Stimulated activated CD8-positive, alpha-beta memory T cell treated with anti-CD3 and anti-CD28 coated beads, Interleukin-2, amount 100 ng/mL, for 48 hours (primary cell): ENCODE measurements around the gene OLA1.

Experiments used
- DNase-seq, 2 donors: peaks; one replicate each; pipeline ENCODE4 v3.0.0-alpha.2; 2020; ENCODE audit warnings: low read depth in 2 of 2

OLA1 gene

GRCh38 chr2:174224665-174225288 lies 23.6 kb downstream of the OLA1 start:
- DNase-seq: no peak

DNA sequence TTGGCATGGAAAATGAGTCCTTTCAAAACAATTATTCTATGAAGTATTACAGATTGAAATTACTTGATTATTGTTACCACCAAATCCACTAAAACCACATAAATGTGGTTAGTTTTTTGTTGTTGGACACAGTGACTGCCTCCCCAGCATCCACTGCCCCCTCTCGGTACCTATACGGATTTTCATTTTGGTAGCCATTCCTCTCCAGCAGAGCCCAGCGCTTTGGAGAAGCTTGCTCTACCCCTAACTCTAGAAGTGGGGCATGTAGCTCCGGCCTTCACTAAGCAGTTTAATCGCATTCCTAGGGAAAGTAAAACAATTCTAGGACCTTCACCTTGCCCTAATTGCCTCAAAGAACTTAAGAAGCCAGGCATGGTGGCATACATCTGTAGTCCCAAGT lies 24.2 kb downstream of the OLA1 start:
- DNase-seq: no peak

- no peak for DNase-seq
Observed at GRCh38 chr2:174223388-174223787, 24.9 kb downstream of the OLA1 start.

- DNase-seq: no peak
Observed at GRCh38 chr2:174222154-174222553, 26.2 kb downstream of the OLA1 start.

GRCh38 chr2:174219321-174219720 lies 29.0 kb downstream of the OLA1 start:
- DNase-seq: no peak

DNA sequence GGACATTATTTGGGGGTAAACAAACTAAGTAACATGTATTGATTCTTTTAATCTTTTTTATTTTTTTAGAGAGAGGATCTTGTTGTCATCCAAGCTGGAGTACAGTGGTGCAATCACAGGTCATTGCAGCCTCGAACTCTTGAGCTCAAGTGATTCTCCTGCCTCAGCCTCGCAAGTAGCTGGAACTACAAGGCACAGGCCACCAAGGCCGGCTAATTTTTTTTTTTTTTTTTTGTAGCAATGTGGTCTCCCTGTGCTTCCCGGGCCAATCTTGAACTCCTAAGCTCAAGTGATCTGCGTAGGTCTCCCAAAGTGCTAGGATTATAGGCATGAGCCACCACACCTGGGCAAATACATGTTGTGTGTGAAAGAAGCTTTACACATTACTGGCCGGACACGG lies 29.6 kb downstream of the OLA1 start:
- no peak for DNase-seq

DNA sequence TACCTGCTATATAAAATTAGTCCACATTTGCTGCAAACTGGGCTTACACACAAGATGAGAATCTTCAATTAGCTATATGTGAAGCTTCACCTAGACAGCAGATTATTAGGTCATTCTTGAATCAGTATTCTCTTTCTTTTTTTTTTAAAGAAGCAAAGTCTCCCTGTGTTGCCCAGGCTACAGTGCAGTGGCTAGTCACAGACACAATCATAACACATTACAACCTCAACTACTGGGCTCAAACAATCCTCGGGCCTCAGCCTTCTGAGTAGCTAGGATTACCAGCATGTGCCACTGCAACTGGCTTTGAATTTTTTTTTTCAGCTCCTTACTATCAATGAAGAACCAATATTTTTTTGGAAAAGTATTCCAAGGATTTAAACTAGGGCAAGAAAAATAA lies 30.5 kb downstream of the OLA1 start:
- no peak for DNase-seq

GRCh38 chr2:174211954-174212353 lies 36.4 kb downstream of the OLA1 start:
- no peak for DNase-seq

DNA sequence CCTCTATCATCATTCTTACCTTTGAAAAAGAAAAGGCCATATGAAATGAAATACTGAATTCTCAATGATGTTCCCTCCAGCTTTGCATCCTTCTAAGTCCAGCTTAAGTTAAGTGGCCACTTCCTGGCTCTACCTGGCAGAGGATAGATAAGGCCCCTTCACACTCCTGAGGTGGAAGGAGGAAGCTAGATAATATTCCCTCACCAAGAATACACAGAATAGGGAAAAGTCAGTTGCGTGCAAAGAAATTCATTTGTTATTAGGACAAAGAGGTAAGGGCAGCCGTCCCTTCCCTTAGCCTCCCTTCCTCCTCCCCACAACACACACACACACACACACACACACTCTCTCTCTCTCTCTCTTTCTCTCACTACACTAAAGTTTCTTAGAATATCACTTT lies 37.5 kb downstream of the OLA1 start:
- DNase-seq: no peak

- DNase-seq: no peak
Observed at GRCh38 chr2:174209325-174209724, 39.0 kb downstream of the OLA1 start.

- DNase-seq: no peak
Observed at GRCh38 chr2:174208026-174208425, 40.3 kb downstream of the OLA1 start.

GRCh38 chr2:174205562-174205961 lies 42.8 kb downstream of the OLA1 start:
- no peak for DNase-seq

DNA sequence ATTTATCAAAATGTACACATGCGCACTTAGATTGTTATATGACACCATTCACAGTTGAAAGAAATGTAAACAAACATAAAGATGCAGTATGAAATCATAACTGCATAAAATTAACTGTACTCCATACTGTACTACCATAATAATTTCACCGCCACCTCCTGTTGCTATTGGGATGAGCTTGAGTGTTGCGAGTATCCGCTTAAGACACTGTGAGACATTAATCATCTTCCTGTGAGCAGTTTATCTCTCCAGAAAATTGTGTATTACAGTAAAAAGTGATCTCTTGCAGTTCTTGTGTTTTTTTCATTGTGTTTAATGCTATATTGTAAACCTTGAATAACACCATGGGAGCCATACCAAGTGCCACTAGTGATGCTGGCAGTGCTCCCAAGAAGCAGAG lies 46.1 kb downstream of the OLA1 start:
- DNase-seq: no peak

GRCh38 chr2:174198846-174199564 lies 49.3 kb downstream of the OLA1 start:
- no peak for DNase-seq

DNA sequence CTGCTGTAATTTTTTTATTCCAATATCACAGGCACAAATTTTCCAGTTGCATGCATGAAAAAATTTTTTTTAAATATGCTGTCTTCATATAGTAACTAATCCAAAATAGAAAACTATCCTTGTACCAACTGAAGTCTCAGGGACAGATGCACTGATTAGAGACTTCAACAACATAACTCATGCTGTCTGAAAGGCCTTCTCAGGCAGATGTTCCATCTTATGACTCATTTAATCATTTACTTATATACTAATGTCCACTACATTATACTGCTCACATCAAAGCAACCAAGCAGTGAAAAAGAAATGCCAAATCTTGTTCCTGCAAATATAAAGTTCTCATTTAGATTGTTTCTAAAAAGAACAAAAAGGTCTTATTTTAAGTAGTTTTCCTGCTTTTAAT lies 53.1 kb downstream of the OLA1 start:
- DNase-seq: no peak

- DNase-seq: no peak
Observed at GRCh38 chr2:174193737-174194136, 54.6 kb downstream of the OLA1 start.

DNA sequence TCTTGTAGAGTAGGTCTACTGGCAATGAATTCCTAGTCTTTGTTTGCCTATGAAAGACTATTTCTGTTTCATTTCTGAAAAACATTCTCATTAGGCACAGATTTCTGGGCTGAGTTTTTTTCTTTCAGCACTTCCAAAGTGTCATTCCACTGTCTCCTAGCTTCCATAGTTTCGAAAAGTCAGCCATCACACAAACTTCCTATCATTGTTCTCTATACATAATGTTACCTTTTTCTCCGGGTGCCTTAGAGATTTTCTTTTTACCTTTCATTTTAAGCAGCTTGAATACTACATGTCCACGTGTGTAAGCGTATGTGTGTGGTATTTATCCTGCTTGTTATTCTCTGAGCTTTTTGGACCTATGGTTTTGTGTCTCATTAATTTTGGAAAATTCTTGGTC lies 55.7 kb downstream of the OLA1 start:
- no peak for DNase-seq

GRCh38 chr2:174191342-174192074 lies 56.8 kb downstream of the OLA1 start:
- DNase-seq: no peak

DNA sequence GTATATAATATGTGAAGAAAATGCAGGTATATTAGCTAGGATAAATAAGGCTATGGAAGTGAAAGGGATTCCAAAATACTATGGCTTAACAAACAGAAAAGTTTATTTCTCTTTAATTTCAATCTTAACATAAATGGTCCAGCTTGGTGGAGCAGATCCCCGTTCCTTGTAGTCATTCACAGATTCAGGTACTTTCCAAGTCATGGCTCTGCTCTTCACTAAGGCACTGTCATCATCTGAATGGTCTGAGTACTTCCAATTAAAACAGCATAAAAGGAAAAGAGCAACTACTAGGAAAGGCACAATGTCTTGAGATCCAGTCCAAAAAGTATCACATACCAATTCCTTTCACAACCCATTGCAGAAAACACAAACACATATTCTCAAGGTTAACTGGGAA lies 63.4 kb downstream of the OLA1 start:
- no peak for DNase-seq

GRCh38 chr2:174184504-174184903 lies 63.8 kb downstream of the OLA1 start:
- no peak for DNase-seq

GRCh38 chr2:174183076-174183475 lies 65.3 kb downstream of the OLA1 start:
- no peak for DNase-seq

DNA sequence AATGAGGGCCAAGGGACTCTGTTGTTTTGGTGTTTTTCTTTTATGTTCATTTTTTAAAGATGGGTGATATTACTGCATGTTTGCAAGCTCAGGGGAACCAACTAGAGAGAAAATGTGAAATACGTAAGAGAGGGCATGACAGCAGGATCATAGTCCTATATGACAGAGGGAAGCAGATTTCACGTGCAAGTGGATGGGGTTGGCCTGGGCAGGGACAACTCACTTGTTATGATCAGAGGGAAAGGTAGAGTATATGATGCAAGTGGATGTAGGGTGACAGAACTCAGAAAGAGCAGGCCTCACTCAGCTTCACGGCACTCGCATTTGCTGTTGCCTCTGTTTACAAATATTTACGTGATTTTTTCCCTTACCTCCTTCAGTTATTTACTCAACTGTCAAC lies 67.0 kb downstream of the OLA1 start:
- DNase-seq: no peak

- no peak for DNase-seq
Observed at GRCh38 chr2:174180726-174181236, 67.6 kb downstream of the OLA1 start.
